Activated naive CD8-positive, alpha-beta T cell treated with anti-CD3 and anti-CD28 coated beads, Interleukin-2, amount 50 U/mL, for 24 hours (primary cell): Measurements from ENCODE around the gene INMT.

ENCODE experiments used
- ATAC-seq: fragments of 150-1000 bp; cut with Tn5 transposase; one replicate; pipeline ENCODE4 v1.10.0; 2021
- DNase-seq: peaks from one replicate; pipeline ENCODE4 v3.0.0; 2021
- H3K27ac Mint-ChIP-seq: one replicate; pipeline ENCODE4 v1.8.0; 2021; ENCODE audit warnings: mild to moderate bottlenecking, mixed read lengths
- H3K27me3 Mint-ChIP-seq: one replicate; pipeline ENCODE4 v1.8.0; 2021; ENCODE audit warnings: mixed read lengths
- H3K36me3 Mint-ChIP-seq: one replicate; pipeline ENCODE4 v1.8.0; 2021; ENCODE audit warnings: low read depth, mixed read lengths
- H3K4me1 Mint-ChIP-seq: one replicate; pipeline ENCODE4 v1.8.0; 2021; ENCODE audit warnings: mixed read lengths
- H3K4me3 Mint-ChIP-seq: one replicate; pipeline ENCODE4 v1.8.0; 2021; ENCODE audit warnings: mild to moderate bottlenecking, moderate library complexity, mixed read lengths
- H3K9me3 Mint-ChIP-seq: one replicate; pipeline ENCODE4 v1.8.0; 2021; ENCODE audit warnings: mixed read lengths

INMT gene

GRCh38 chr7:30776971-30777370, 25.0 kb downstream of the INMT start:
- DNase-seq (no peak), ATAC-seq (no peak)
- no peak overlapping the region for H3K4me3 Mint-ChIP-seq
- H3K27ac Mint-ChIP-seq = no peak overlapping the region
- no peaks in the 10 kb centered on the region for H3K9me3 Mint-ChIP-seq
- no peaks in the 10 kb centered on the region for H3K27me3 Mint-ChIP-seq
- H3K36me3 Mint-ChIP-seq = no peaks in the 10 kb centered on the region
- H3K4me1 Mint-ChIP-seq = peaks cover 3% of the 10 kb centered on the region

GRCh38 chr7:30778255-30779025, 26.5 kb downstream of the INMT start:
- H3K36me3 Mint-ChIP-seq = peaks cover 4% of the 10 kb centered on the region
- H3K4me1 Mint-ChIP-seq = no peaks in the 10 kb centered on the region
- no peak overlapping the region for H3K4me3 Mint-ChIP-seq
- H3K9me3 Mint-ChIP-seq = no peaks in the 10 kb centered on the region
- DNase-seq (no peak), ATAC-seq (no peak)
- no peak overlapping the region for H3K27ac Mint-ChIP-seq
- H3K27me3 Mint-ChIP-seq = no peaks in the 10 kb centered on the region

GRCh38 chr7:30779574-30779973, 27.6 kb downstream of the INMT start:
- H3K27ac Mint-ChIP-seq = no peak overlapping the region

GRCh38 chr7:30780941-30781340, 29.0 kb downstream of the INMT start:
- no peak overlapping the region for H3K27ac Mint-ChIP-seq
- DNase-seq (no peak), ATAC-seq (no peak)
- H3K36me3 Mint-ChIP-seq = peaks cover 4% of the 10 kb centered on the region
- H3K4me3 Mint-ChIP-seq = no peak overlapping the region
- no peaks in the 10 kb centered on the region for H3K27me3 Mint-ChIP-seq
- H3K4me1 Mint-ChIP-seq = no peaks in the 10 kb centered on the region
- H3K9me3 Mint-ChIP-seq = no peaks in the 10 kb centered on the region

More at GRCh38 chr7:30779574-30779973, 27.6 kb downstream of the INMT start:
- Mint-ChIP-seq H3K36me3 (peaks cover 4% of the 10 kb centered on the region), H3K27me3 (no peaks in the 10 kb centered on the region), H3K9me3 (no peaks in the 10 kb centered on the region), H3K4me1 (no peaks in the 10 kb centered on the region), H3K4me3 (no peak overlapping the region)
- ATAC-seq (no peak), DNase-seq (no peak)

- Mint-ChIP-seq H3K4me1 (no peaks in the 10 kb centered on the region), H3K27me3 (no peaks in the 10 kb centered on the region), H3K36me3 (peaks cover 4% of the 10 kb centered on the region), H3K4me3 (no peak overlapping the region), H3K27ac (no peak overlapping the region), H3K9me3 (no peaks in the 10 kb centered on the region)
- DNase-seq = no peak
- ATAC-seq = no peak
These were observed 30.8 kb downstream of the INMT start for GRCh38 chr7:30782690-30783089.

- Mint-ChIP-seq H3K27ac (no peak overlapping the region), H3K4me1 (no peaks in the 10 kb centered on the region), H3K27me3 (no peaks in the 10 kb centered on the region), H3K36me3 (peaks cover 4% of the 10 kb centered on the region), H3K9me3 (no peaks in the 10 kb centered on the region), H3K4me3 (no peak overlapping the region)
- DNase-seq (no peak), ATAC-seq (no peak)
These were observed 33.9 kb downstream of the INMT start for GRCh38 chr7:30785786-30786185.

GRCh38 chr7:30787486-30787885, 35.6 kb downstream of the INMT start:
- no peak overlapping the region for H3K4me3 Mint-ChIP-seq
- peaks cover 4% of the 10 kb centered on the region for H3K36me3 Mint-ChIP-seq
- no peaks in the 10 kb centered on the region for H3K27me3 Mint-ChIP-seq
- no peak for DNase-seq
- H3K9me3 Mint-ChIP-seq = no peaks in the 10 kb centered on the region
- H3K27ac Mint-ChIP-seq = no peak overlapping the region
- no peaks in the 10 kb centered on the region for H3K4me1 Mint-ChIP-seq
- no peak for ATAC-seq

GRCh38 chr7:30788640-30789333, 36.9 kb downstream of the INMT start:
- no peak overlapping the region for H3K27ac Mint-ChIP-seq
- no peak for DNase-seq
- H3K4me1 Mint-ChIP-seq = no peaks in the 10 kb centered on the region

GRCh38 chr7:30789334-30789711, 37.4 kb downstream of the INMT start:
- DNase-seq = no peak
- no peak overlapping the region for H3K4me3 Mint-ChIP-seq
- no peaks in the 10 kb centered on the region for H3K4me1 Mint-ChIP-seq
- no peaks in the 10 kb centered on the region for H3K9me3 Mint-ChIP-seq
- H3K27ac Mint-ChIP-seq = no peak overlapping the region
- no peaks in the 10 kb centered on the region for H3K36me3 Mint-ChIP-seq
- ATAC-seq = no peak
- H3K27me3 Mint-ChIP-seq = no peaks in the 10 kb centered on the region

More at GRCh38 chr7:30788640-30789333, 36.9 kb downstream of the INMT start:
- no peak for ATAC-seq
- H3K36me3 Mint-ChIP-seq = no peaks in the 10 kb centered on the region
- H3K9me3 Mint-ChIP-seq = no peaks in the 10 kb centered on the region
- H3K4me3 Mint-ChIP-seq = no peak overlapping the region
- no peaks in the 10 kb centered on the region for H3K27me3 Mint-ChIP-seq

GRCh38 chr7:30790356-30790755, 38.4 kb downstream of the INMT start:
- DNase-seq (no peak), ATAC-seq (no peak)
- Mint-ChIP-seq H3K4me3 (no peak overlapping the region), H3K27me3 (no peaks in the 10 kb centered on the region), H3K27ac (no peak overlapping the region), H3K4me1 (no peaks in the 10 kb centered on the region), H3K36me3 (no peaks in the 10 kb centered on the region), H3K9me3 (no peaks in the 10 kb centered on the region)

GRCh38 chr7:30791114-30791513, 39.2 kb downstream of the INMT start:
- peak; percentile 15 for ATAC-seq
- no peaks in the 10 kb centered on the region for H3K4me1 Mint-ChIP-seq
- no peak overlapping the region for H3K27ac Mint-ChIP-seq
- no peaks in the 10 kb centered on the region for H3K27me3 Mint-ChIP-seq
- DNase-seq = no peak
- H3K9me3 Mint-ChIP-seq = no peaks in the 10 kb centered on the region
- no peak overlapping the region for H3K4me3 Mint-ChIP-seq
- no peaks in the 10 kb centered on the region for H3K36me3 Mint-ChIP-seq

GRCh38 chr7:30795161-30795948, 43.4 kb downstream of the INMT start:
- no peak for ATAC-seq
- Mint-ChIP-seq H3K27me3 (no peaks in the 10 kb centered on the region), H3K36me3 (no peaks in the 10 kb centered on the region), H3K4me3 (no peak overlapping the region), H3K4me1 (peaks cover 4% of the 10 kb centered on the region), H3K27ac (no peak overlapping the region), H3K9me3 (no peaks in the 10 kb centered on the region)
- no peak for DNase-seq

- no peak for DNase-seq
- Mint-ChIP-seq H3K27ac (no peak overlapping the region), H3K36me3 (no peaks in the 10 kb centered on the region)
These were observed 44.4 kb downstream of the INMT start for GRCh38 chr7:30796105-30796869.

More at GRCh38 chr7:30796105-30796869, 44.4 kb downstream of the INMT start:
- peaks cover 4% of the 10 kb centered on the region for H3K4me1 Mint-ChIP-seq
- no peak for ATAC-seq
- no peak overlapping the region for H3K4me3 Mint-ChIP-seq
- H3K9me3 Mint-ChIP-seq = no peaks in the 10 kb centered on the region
- no peaks in the 10 kb centered on the region for H3K27me3 Mint-ChIP-seq
